Liver (tissue), 9 donors: ENCODE measurements around the gene ASCL3. TPM values are rescaled to one million over a fixed set of nuclear protein-coding genes. Genes with fewer than 3 reads are reported as not detected.
"Not testable (repeated sequence)": the region's sequence is repeated elsewhere in the genome, so short reads cannot be mapped to it uniquely, and the experiment has no call there.

ENCODE experiments used
- DNase-seq: peaks from one replicate; pipeline ENCODE4 v3.0.0-alpha.2; 2017; ENCODE audit warnings: low spot score
- H3K27ac ChIP-seq, 2 donors: one replicate each; pipeline ENCODE4 v1.7.0; 2013; ENCODE audit warnings: inconsistent platforms in 2 of 2, low read length in 2 of 2, control low read depth in 1 of 2, low read depth in 1 of 2, mild to moderate bottlenecking in 1 of 2
- H3K27me3 ChIP-seq, 4 donors: one replicate each; pipeline versions ENCODE4 v1.6.1 to v1.7.0; 2013; ENCODE audit warnings: low read length in 3 of 4, inconsistent platforms in 1 of 4, mild to moderate bottlenecking in 1 of 4, moderate library complexity in 1 of 4; ENCODE audit not compliant: control insufficient read depth in 4 of 4, insufficient read depth in 4 of 4
- H3K36me3 ChIP-seq, 4 donors: one replicate each; pipeline versions ENCODE4 v1.6.1 to v1.7.0; 2013; ENCODE audit warnings: low read length in 3 of 4, mild to moderate bottlenecking in 3 of 4, low read depth in 1 of 4, moderate library complexity in 1 of 4; ENCODE audit not compliant: control insufficient read depth in 4 of 4, insufficient read depth in 3 of 4
- H3K4me1 ChIP-seq, 4 donors: one replicate each; pipeline versions ENCODE4 v1.6.1 to v1.7.0; 2013; ENCODE audit warnings: low read length in 3 of 4, mild to moderate bottlenecking in 3 of 4, moderate library complexity in 1 of 4; ENCODE audit not compliant: control insufficient read depth in 4 of 4, insufficient read depth in 4 of 4
- H3K4me3 ChIP-seq, 3 donors: one replicate each; pipeline versions ENCODE4 v1.6.1 to v1.7.0; 2013; ENCODE audit warnings: low read length in 3 of 3, control low read depth in 1 of 3, low read depth in 1 of 3, mild to moderate bottlenecking in 1 of 3
- H3K9ac ChIP-seq, 2 donors: one replicate each; pipeline ENCODE4 v1.7.0; 2013; ENCODE audit warnings: low read length in 2 of 2, mild to moderate bottlenecking in 2 of 2, moderate library complexity in 2 of 2, control low read depth in 1 of 2, low read depth in 1 of 2
- H3K9me3 ChIP-seq, 4 donors: one replicate each; pipeline versions ENCODE4 v1.6.1 to v1.7.0; 2013; ENCODE audit warnings: low read length in 3 of 4; ENCODE audit not compliant: control insufficient read depth in 4 of 4
- FOXA1 ChIP-seq: IDR thresholded peaks from 2 replicates; pipeline ENCODE4 v1.6.1; 2016; ENCODE audit warnings: antibody characterized with exemption
- GABPA ChIP-seq, 2 donors: IDR thresholded peaks in 1 of 2; conservative IDR thresholded peaks in 1 of 2; 2 replicates each; pipeline ENCODE4 v1.6.1; 2016; ENCODE audit warnings: antibody characterized with exemption in 2 of 2, mild to moderate bottlenecking in 1 of 2, moderate library complexity in 1 of 2
- HNF4A ChIP-seq, 2 donors: conservative IDR thresholded peaks; 2 replicates each; pipeline ENCODE4 v1.6.1; 2016; ENCODE audit warnings: antibody characterized with exemption in 2 of 2, mild to moderate bottlenecking in 2 of 2
- JUND ChIP-seq, 2 donors: IDR thresholded peaks; 2 replicates each; pipeline ENCODE4 v1.6.1; 2016; ENCODE audit warnings: antibody characterized with exemption in 2 of 2
- NR2F2 ChIP-seq: IDR thresholded peaks from 2 replicates; pipeline ENCODE4 v1.6.1; 2016; ENCODE audit warnings: antibody characterized with exemption
- RAD21 ChIP-seq, 2 donors: IDR thresholded peaks; 2 replicates each; pipeline ENCODE4 v1.6.1; 2016; ENCODE audit warnings: antibody characterized with exemption in 2 of 2, mild to moderate bottlenecking in 2 of 2
- REST ChIP-seq: IDR thresholded peaks from 2 replicates; pipeline ENCODE4 v1.6.1; 2016; ENCODE audit warnings: antibody characterized with exemption, mild to moderate bottlenecking
- RXRA ChIP-seq, 2 donors: IDR thresholded peaks; 2 replicates each; pipeline ENCODE4 v1.6.1; 2017 to 2018; ENCODE audit warnings: antibody characterized with exemption in 2 of 2, mild to moderate bottlenecking in 1 of 2
- TAF1 ChIP-seq: conservative IDR thresholded peaks from 2 replicates; pipeline ENCODE4 v1.6.1; 2016; ENCODE audit warnings: antibody characterized with exemption, mild to moderate bottlenecking
- YY1 ChIP-seq: IDR thresholded peaks from 2 replicates; pipeline ENCODE4 v1.6.1; 2016; ENCODE audit warnings: antibody characterized with exemption, mild to moderate bottlenecking
- ZBTB33 ChIP-seq: IDR thresholded peaks from 2 replicates; pipeline ENCODE4 v1.6.1; 2016; ENCODE audit warnings: antibody characterized with exemption
- WGBS: extraction: QIAGEN DNeasy Blood & Tissue Kit; methylation state at CpG from one replicate; pipeline ENCODE4 v1.1.7; 2013; 5-methylcytosine and 5-hydroxymethylcytosine counted together
- polyA plus RNA-seq, 2 donors: library from polyadenylated mRNA; stranded (reverse) in 1 of 2; unstranded in 1 of 2; fragments of 200-250 nt in 1 of 2; fragments of >200 nt in 1 of 2; fragmentation: Nextera tagmentation in 1 of 2; extraction: Ambion mirVana in 1 of 2; gene quantifications; one replicate each; pipeline versions ENCODE4 v1.2.1 to v1.2.3, GENCODE V29; 2013 to 2015
- total RNA-seq, 2 donors: library from RNA; depleted of rRNA; stranded (reverse); fragments of >200 nt; gene quantifications; one replicate each; pipeline ENCODE4 v1.2.3, GENCODE V29; 2014
- TF ChIP-seq, protein P1 (sequence below): fragments of 150-350 bp; IDR thresholded peaks from 2 replicates; pipeline ENCODE4 v1.5.1; 2017; ENCODE audit warnings: improper control_type of control experiment, low read depth, low read length; ENCODE audit not compliant: missing input control
- donor health status: healthy.
- donor health status: healthy.
- donor health status: healthy.
- donor health status: healthy.
- donor health status: healthy.

The ASCL3 gene
- total and polyA plus RNA-seq, 4 donors, result not detected

DNA sequence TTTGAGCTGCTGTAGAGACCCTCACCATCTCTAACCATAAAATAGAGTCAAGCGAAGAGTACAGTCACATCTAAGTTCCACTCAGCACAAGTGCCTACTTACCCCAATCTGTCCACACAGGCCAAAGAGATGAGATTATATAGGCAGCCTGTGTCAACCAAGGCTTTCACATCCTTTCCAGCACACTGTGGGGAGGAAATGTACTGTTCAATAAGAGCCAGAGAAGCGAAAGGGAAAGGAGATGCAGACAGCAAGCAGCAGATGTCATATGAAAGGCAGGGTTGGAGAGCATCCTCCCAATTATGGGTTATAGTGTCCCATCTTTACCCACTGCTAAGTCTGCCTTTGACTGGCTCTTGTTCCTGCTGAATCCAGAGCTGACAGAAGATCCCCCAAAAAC, 44.6 kb upstream of the ASCL3 start:
- no peak for DNase-seq
- H3K27ac ChIP-seq, result no peak overlapping the region
- H3K9me3 ChIP-seq, result no peaks in the 10 kb centered on the region
- 89% methylated on average over 2 of the region's 2 CpGs for WGBS
- no peaks in the 10 kb centered on the region for H3K4me1 ChIP-seq
- TF ChIP-seq TAF1, result no peak
- no peak for TF ChIP-seq REST
- no peak for TF ChIP-seq NR2F2
- TF ChIP-seq FOXA1, result no peak
- no peak for TF ChIP-seq RAD21 (IDR thresholded peaks at IDR 0.05)
- no peak for TF ChIP-seq JUND (IDR thresholded peaks at IDR 0.05)
- no peak for TF ChIP-seq RXRA (IDR thresholded peaks at IDR 0.05)
- no peak for TF ChIP-seq YY1
- TF ChIP-seq ZBTB33, result no peak
- TF ChIP-seq, protein P1, sequence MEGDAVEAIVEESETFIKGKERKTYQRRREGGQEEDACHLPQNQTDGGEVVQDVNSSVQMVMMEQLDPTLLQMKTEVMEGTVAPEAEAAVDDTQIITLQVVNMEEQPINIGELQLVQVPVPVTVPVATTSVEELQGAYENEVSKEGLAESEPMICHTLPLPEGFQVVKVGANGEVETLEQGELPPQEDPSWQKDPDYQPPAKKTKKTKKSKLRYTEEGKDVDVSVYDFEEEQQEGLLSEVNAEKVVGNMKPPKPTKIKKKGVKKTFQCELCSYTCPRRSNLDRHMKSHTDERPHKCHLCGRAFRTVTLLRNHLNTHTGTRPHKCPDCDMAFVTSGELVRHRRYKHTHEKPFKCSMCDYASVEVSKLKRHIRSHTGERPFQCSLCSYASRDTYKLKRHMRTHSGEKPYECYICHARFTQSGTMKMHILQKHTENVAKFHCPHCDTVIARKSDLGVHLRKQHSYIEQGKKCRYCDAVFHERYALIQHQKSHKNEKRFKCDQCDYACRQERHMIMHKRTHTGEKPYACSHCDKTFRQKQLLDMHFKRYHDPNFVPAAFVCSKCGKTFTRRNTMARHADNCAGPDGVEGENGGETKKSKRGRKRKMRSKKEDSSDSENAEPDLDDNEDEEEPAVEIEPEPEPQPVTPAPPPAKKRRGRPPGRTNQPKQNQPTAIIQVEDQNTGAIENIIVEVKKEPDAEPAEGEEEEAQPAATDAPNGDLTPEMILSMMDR, result no peak
- TF ChIP-seq GABPA (IDR thresholded peaks at IDR 0.05 in 1 of 2, conservative IDR thresholded peaks at IDR 0.05 in 1 of 2), result no peak
- TF ChIP-seq HNF4A (conservative IDR thresholded peaks at IDR 0.05), result no peak
- peaks cover 0 to 3% (median 0%) of the 10 kb centered on the region in 4 donors for H3K27me3 ChIP-seq
- H3K36me3 ChIP-seq, result no peaks in the 10 kb centered on the region
- H3K9ac ChIP-seq, result no peak overlapping the region
- H3K4me3 ChIP-seq, result no peak overlapping the region

DNA sequence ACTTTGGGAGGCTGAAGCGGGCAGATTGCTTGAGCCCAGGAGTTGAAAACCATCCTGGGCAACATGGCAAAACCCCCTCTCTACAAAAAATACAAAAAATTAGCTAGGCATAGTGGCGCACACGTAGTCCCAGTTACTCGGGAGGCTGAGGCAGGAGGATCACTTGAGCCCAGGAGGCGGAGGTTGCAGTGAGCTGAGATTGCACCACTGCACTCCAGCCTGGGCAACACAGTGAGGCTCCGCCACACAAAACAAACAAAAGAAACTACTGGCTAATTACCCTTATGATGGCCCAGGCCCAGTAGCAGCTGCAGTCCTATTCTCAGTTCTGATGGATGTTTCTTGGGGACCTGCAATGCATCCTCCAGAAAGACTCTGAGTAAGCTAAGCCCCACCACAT, 44.0 kb upstream of the ASCL3 start:
- H3K27ac ChIP-seq, H3K4me3 ChIP-seq, H3K27me3 ChIP-seq, H3K4me1 ChIP-seq, DNase-seq, H3K9me3 ChIP-seq, H3K36me3 ChIP-seq, H3K9ac ChIP-seq: not testable (repeated sequence)
- 95% methylated on average over 6 of the region's 6 CpGs for WGBS
